Subcutaneous abdominal adipose tissue (tissue), 5 donors: Measurements from ENCODE around the gene C2orf76.

Experiments
- H3K27ac ChIP-seq: one replicate; pipeline ENCODE4 v1.7.0; 2013; ENCODE audit warnings: low read depth, mild to moderate bottlenecking, inconsistent platforms, low read length, moderate library complexity
- H3K27me3 ChIP-seq, 5 donors: one replicate each; pipeline ENCODE4 v1.7.0; 2013; ENCODE audit warnings: low read length in 5 of 5, inconsistent platforms in 1 of 5; ENCODE audit not compliant: control insufficient read depth in 5 of 5, insufficient read depth in 4 of 5
- H3K36me3 ChIP-seq, 5 donors: one replicate each; pipeline ENCODE4 v1.7.0; 2013; ENCODE audit warnings: low read length in 5 of 5; ENCODE audit not compliant: control insufficient read depth in 5 of 5, insufficient read depth in 5 of 5
- H3K4me1 ChIP-seq, 5 donors: one replicate each; pipeline ENCODE4 v1.7.0; 2013; ENCODE audit warnings: low read length in 5 of 5, mild to moderate bottlenecking in 3 of 5, moderate library complexity in 1 of 5; ENCODE audit not compliant: control insufficient read depth in 5 of 5, insufficient read depth in 5 of 5
- H3K4me3 ChIP-seq, 5 donors: one replicate each; pipeline ENCODE4 v1.7.0; 2013; ENCODE audit warnings: low read length in 5 of 5, low read depth in 1 of 5
- H3K9ac ChIP-seq, 5 donors: one replicate each; pipeline ENCODE4 v1.7.0; 2013; ENCODE audit warnings: low read length in 5 of 5, mild to moderate bottlenecking in 4 of 5, moderate library complexity in 3 of 5
- H3K9me3 ChIP-seq, 5 donors: one replicate each; pipeline ENCODE4 v1.7.0; 2013; ENCODE audit warnings: low read length in 5 of 5; ENCODE audit not compliant: control insufficient read depth in 5 of 5
- donor health status: healthy.
- donor health status: healthy.
- donor health status: healthy.
- donor health status: healthy.
- donor health status: healthy.

C2orf76 gene

GRCh38 chr2:119402106-119402505 is 35.5 kb upstream of the C2orf76 start:
- Histone ChIP-seq H3K4me1 (peaks cover 0 to 16% (median 12%) of the 10 kb centered on the region in 5 donors), H3K27me3 (no peaks in the 10 kb centered on the region), H3K9me3 (peaks cover 0 to 3% (median 0%) of the 10 kb centered on the region in 5 donors), H3K27ac (no peak overlapping the region), H3K9ac (no peak overlapping the region), H3K4me3 (no peak overlapping the region), H3K36me3 (no peaks in the 10 kb centered on the region)

- peaks cover 0 to 4% (median 0%) of the 10 kb centered on the region in 5 donors for H3K4me1 ChIP-seq
- no peaks in the 10 kb centered on the region for H3K27me3 ChIP-seq
- H3K9ac ChIP-seq, result no peak overlapping the region
- no peaks in the 10 kb centered on the region for H3K9me3 ChIP-seq
- no peaks in the 10 kb centered on the region for H3K36me3 ChIP-seq
- H3K27ac ChIP-seq, result no peak overlapping the region
- no peak overlapping the region for H3K4me3 ChIP-seq
Observed at GRCh38 chr2:119397196-119397595, 30.6 kb upstream of the C2orf76 start.

- Histone ChIP-seq H3K27me3 (no peaks in the 10 kb centered on the region), H3K9ac (no peak overlapping the region), H3K27ac (no peak overlapping the region), H3K4me3 (no peak overlapping the region), H3K4me1 (peaks cover 0 to 12% (median 12%) of the 10 kb centered on the region in 5 donors), H3K9me3 (no peaks in the 10 kb centered on the region), H3K36me3 (no peaks in the 10 kb centered on the region)
Observed at GRCh38 chr2:119393971-119394748, 27.5 kb upstream of the C2orf76 start.

- Histone ChIP-seq H3K4me1 (peaks cover 7 to 35% (median 28%) of the 10 kb centered on the region in 5 donors), H3K9ac (no peak overlapping the region), H3K27ac (peak overlapping the region; percentile 43), H3K4me3 (no peak overlapping the region), H3K27me3 (no peaks in the 10 kb centered on the region), H3K9me3 (no peaks in the 10 kb centered on the region), H3K36me3 (no peaks in the 10 kb centered on the region)
Observed at GRCh38 chr2:119389615-119390306, 23.1 kb upstream of the C2orf76 start.

GRCh38 chr2:119387381-119388129 is 20.9 kb upstream of the C2orf76 start:
- no peaks in the 10 kb centered on the region for H3K9me3 ChIP-seq
- peak overlapping the region; percentile 87 for H3K27ac ChIP-seq

GRCh38 chr2:119385466-119385865 is 18.8 kb upstream of the C2orf76 start:
- Histone ChIP-seq H3K27ac (no peak overlapping the region), H3K9ac (no peak overlapping the region)

More at GRCh38 chr2:119387381-119388129, 20.9 kb upstream of the C2orf76 start:
- peak overlapping the region in 2 of 5 donors; percentile 2 to 25 for H3K4me3 ChIP-seq
- H3K27me3 ChIP-seq, result no peaks in the 10 kb centered on the region
- peaks cover 7 to 35% (median 28%) of the 10 kb centered on the region in 5 donors for H3K4me1 ChIP-seq
- H3K9ac ChIP-seq, result peak overlapping the region in 2 of 5 donors; percentile 38 to 49
- no peaks in the 10 kb centered on the region for H3K36me3 ChIP-seq

GRCh38 chr2:119384971-119385370 is 18.3 kb upstream of the C2orf76 start:
- Histone ChIP-seq H3K4me3 (no peak overlapping the region), H3K9ac (no peak overlapping the region), H3K27ac (no peak overlapping the region), H3K4me1 (peaks cover 7 to 35% (median 24%) of the 10 kb centered on the region in 5 donors), H3K9me3 (no peaks in the 10 kb centered on the region), H3K27me3 (no peaks in the 10 kb centered on the region), H3K36me3 (no peaks in the 10 kb centered on the region)

More at GRCh38 chr2:119385466-119385865, 18.8 kb upstream of the C2orf76 start:
- Histone ChIP-seq H3K4me1 (peaks cover 7 to 35% (median 28%) of the 10 kb centered on the region in 5 donors), H3K27me3 (no peaks in the 10 kb centered on the region), H3K4me3 (no peak overlapping the region), H3K9me3 (no peaks in the 10 kb centered on the region), H3K36me3 (no peaks in the 10 kb centered on the region)

GRCh38 chr2:119383410-119384140 is 16.9 kb upstream of the C2orf76 start:
- Histone ChIP-seq H3K9me3 (no peaks in the 10 kb centered on the region), H3K9ac (no peak overlapping the region), H3K27ac (no peak overlapping the region), H3K36me3 (no peaks in the 10 kb centered on the region), H3K27me3 (no peaks in the 10 kb centered on the region), H3K4me1 (peaks cover 7 to 22% (median 14%) of the 10 kb centered on the region in 5 donors), H3K4me3 (no peak overlapping the region)

GRCh38 chr2:119378566-119378965 is 11.9 kb upstream of the C2orf76 start:
- Histone ChIP-seq H3K4me1 (no peaks in the 10 kb centered on the region), H3K27ac (no peak overlapping the region), H3K9me3 (peaks cover 0 to under 1% (median under 1%) of the 10 kb centered on the region in 5 donors), H3K9ac (no peak overlapping the region), H3K36me3 (peaks cover 0 to 7% (median 2%) of the 10 kb centered on the region in 5 donors), H3K27me3 (no peaks in the 10 kb centered on the region), H3K4me3 (no peak overlapping the region)
